Lower lobe of right lung (tissue), 2 donors: ENCODE measurements around the gene IKBIP. TPM values are rescaled to one million over a fixed set of nuclear protein-coding genes. Genes with fewer than 3 reads are reported as not detected.

Experiments
- ATAC-seq, 2 donors: fragments of 200-7000 bp; cut with Tn5 transposase; one replicate each; pipeline ENCODE4 v1.9.1; 2020 to 2022; ENCODE audit warnings: mild to moderate bottlenecking in 2 of 2, moderate library complexity in 2 of 2
- DNase-seq: peaks from one replicate; pipeline ENCODE4 v3.0.0-alpha.2; 2020
- H3K27ac ChIP-seq: fragments of 200-600 bp; one replicate; pipeline ENCODE4 v1.8.0; 2022
- H3K27me3 ChIP-seq: fragments of 200-600 bp; one replicate; pipeline ENCODE4 v1.8.0; 2022; ENCODE audit warnings: low read depth
- H3K36me3 ChIP-seq: fragments of 200-600 bp; one replicate; pipeline ENCODE4 v1.8.0; 2022; ENCODE audit warnings: mild to moderate bottlenecking
- H3K4me1 ChIP-seq: fragments of 200-600 bp; one replicate; pipeline ENCODE4 v1.8.0; 2022
- H3K4me3 ChIP-seq: fragments of 200-600 bp; one replicate; pipeline ENCODE4 v1.8.0; 2022; ENCODE audit warnings: mild to moderate bottlenecking
- H3K9me3 ChIP-seq: fragments of 200-600 bp; one replicate; pipeline ENCODE4 v1.8.0; 2022
- CTCF ChIP-seq: fragments of 200-600 bp; IDR thresholded peaks from one replicate; pipeline ENCODE4 v1.8.0; 2022; ENCODE audit warnings: antibody characterized with exemption, mild to moderate bottlenecking
- intact Hi-C: fragments of 100-400 bp; cut with DNase I; formaldehyde crosslinking; loops from one replicate; pipeline ENCODE4 v1.11.0; 2022
- total RNA-seq: library from RNA; stranded (reverse); fragmentation: NEBNext Ultra II Directional; extraction: Animal tissue kit (Norgen Biotek cat#: 25700); gene quantifications from one replicate; pipeline ENCODE4 v1.2.1, GENCODE V29; 2021
- donor health status: DM: no; HTN: yes; CAD: no; lungs with severe emphysema.

Gene IKBIP
- total RNA-seq, 1 donor from 2014 or later, result 13.4 TPM

- Histone ChIP-seq H3K9me3 (no peaks in the 10 kb centered on the region), H3K27ac (no peak overlapping the region), H3K4me1 (peaks cover 8% of the 10 kb centered on the region), H3K27me3 (no peaks in the 10 kb centered on the region), H3K36me3 (peaks cover 13% of the 10 kb centered on the region), H3K4me3 (no peak overlapping the region)
- ATAC-seq, result peak; percentile 85 to 94
- intact Hi-C loops, result no loop called here
- no peak for DNase-seq
- TF ChIP-seq CTCF, result no peak
Measured at GRCh38 chr12:98635657-98636323, 8.8 kb downstream of the IKBIP start.

- peak; percentile 68 to 86 for ATAC-seq
- TF ChIP-seq CTCF, result no peak
- H3K27ac ChIP-seq, result no peak overlapping the region
Measured at GRCh38 chr12:98618952-98619351, 25.6 kb downstream of the IKBIP start.

GRCh38 chr12:98612696-98613334 is 31.8 kb downstream of the IKBIP start:
- Histone ChIP-seq H3K4me1 (no peaks in the 10 kb centered on the region), H3K27me3 (no peaks in the 10 kb centered on the region), H3K36me3 (no peaks in the 10 kb centered on the region), H3K27ac (no peak overlapping the region), H3K9me3 (no peaks in the 10 kb centered on the region), H3K4me3 (no peak overlapping the region)
- no peak for TF ChIP-seq CTCF
- no peak for DNase-seq
- intact Hi-C loops, result no loop called here
- ATAC-seq, result peak in 1 of 2 donors; percentile 51

More at GRCh38 chr12:98618952-98619351, 25.6 kb downstream of the IKBIP start:
- peaks cover 10% of the 10 kb centered on the region for H3K4me1 ChIP-seq
- no peak for DNase-seq
- H3K9me3 ChIP-seq, result no peaks in the 10 kb centered on the region
- no peaks in the 10 kb centered on the region for H3K27me3 ChIP-seq
- no peak overlapping the region for H3K4me3 ChIP-seq
- no peaks in the 10 kb centered on the region for H3K36me3 ChIP-seq
- intact Hi-C loops, result no loop called here

GRCh38 chr12:98610596-98610995 is 34.0 kb downstream of the IKBIP start:
- DNase-seq, result no peak
- no peak for TF ChIP-seq CTCF
- ATAC-seq, result no peak
- no peak overlapping the region for H3K27ac ChIP-seq
- intact Hi-C loops, result no loop called here
- H3K4me1 ChIP-seq, result no peaks in the 10 kb centered on the region
- H3K9me3 ChIP-seq, result no peaks in the 10 kb centered on the region
- no peaks in the 10 kb centered on the region for H3K27me3 ChIP-seq
- no peak overlapping the region for H3K4me3 ChIP-seq
- no peaks in the 10 kb centered on the region for H3K36me3 ChIP-seq

- DNase-seq (no peak), ATAC-seq (peak in 1 of 2 donors; percentile 50)
- no peaks in the 10 kb centered on the region for H3K4me1 ChIP-seq
- no peaks in the 10 kb centered on the region for H3K9me3 ChIP-seq
- no peak overlapping the region for H3K4me3 ChIP-seq
- no peaks in the 10 kb centered on the region for H3K27me3 ChIP-seq
- H3K36me3 ChIP-seq, result peaks cover 39% of the 10 kb centered on the region
- no peak overlapping the region for H3K27ac ChIP-seq
- TF ChIP-seq CTCF, result no peak
- intact Hi-C loops, result no loop called here
Measured at GRCh38 chr12:98606359-98606988, 38.1 kb downstream of the IKBIP start.
